ENCODE measurements around the gene CPNE6.

- TF ChIP-seq POLR2AphosphoS5 (IDR thresholded peaks at IDR 0.05) (no peak), CTCF (IDR thresholded peaks at IDR 0.05) (no peak)
These were observed 16.7 kb downstream of the CPNE6 start for GRCh38 chr14:24088095-24088494.
